ENCODE data around the gene LRRTM4. TPM values are rescaled to one million over a fixed set of nuclear protein-coding genes. Genes with fewer than 3 reads are reported as not detected.

LRRTM4 gene
- total RNA-seq, 4 donors from 2014 or later: 0.09 to 1.1 (median 0.61) TPM

DNA sequence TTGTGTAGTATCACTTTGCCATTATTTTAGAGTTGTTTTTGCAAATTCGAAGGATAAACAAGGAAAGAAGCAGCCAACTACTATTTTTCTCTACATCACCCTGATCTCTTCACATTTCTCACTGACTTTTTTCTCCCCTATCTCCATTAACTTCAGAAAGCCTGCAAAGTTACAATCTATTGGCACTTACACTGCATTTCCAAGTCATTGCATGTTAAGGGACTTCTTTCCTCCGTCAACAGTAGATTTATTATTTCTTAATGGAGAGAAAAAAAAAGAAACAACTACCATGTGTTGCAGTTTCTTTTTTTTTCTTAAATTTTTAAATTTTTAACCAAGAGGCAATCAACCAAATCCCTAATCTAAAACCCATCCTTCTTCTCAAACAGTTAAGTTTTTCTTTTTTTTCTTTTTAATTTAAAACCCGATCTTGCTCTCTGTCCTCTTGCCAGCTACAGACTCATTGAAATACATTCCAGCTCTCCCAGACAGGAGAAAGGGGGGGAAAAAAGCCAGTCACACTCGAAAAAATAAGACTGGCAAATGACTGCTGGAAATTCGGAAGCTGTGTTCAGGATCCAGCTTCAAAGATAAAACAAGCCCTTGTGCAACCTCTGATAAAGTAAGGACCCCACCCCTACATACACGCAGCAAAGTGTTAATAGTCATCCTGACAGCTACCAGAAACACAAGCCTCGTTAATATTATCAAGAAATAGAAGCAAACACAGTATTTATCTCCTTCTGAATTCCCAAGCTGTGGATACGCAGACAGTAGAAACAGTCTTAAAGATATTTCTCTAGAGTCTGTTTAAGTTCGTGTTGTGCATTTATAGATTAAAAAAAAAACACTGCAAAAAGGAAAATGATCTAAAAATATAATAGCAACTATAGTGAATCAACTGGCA lies 1.3 kb downstream of the LRRTM4 start:
- no peak for TF ChIP-seq POLR2A (IDR thresholded peaks at IDR 0.05)
- TF ChIP-seq, protein P1, sequence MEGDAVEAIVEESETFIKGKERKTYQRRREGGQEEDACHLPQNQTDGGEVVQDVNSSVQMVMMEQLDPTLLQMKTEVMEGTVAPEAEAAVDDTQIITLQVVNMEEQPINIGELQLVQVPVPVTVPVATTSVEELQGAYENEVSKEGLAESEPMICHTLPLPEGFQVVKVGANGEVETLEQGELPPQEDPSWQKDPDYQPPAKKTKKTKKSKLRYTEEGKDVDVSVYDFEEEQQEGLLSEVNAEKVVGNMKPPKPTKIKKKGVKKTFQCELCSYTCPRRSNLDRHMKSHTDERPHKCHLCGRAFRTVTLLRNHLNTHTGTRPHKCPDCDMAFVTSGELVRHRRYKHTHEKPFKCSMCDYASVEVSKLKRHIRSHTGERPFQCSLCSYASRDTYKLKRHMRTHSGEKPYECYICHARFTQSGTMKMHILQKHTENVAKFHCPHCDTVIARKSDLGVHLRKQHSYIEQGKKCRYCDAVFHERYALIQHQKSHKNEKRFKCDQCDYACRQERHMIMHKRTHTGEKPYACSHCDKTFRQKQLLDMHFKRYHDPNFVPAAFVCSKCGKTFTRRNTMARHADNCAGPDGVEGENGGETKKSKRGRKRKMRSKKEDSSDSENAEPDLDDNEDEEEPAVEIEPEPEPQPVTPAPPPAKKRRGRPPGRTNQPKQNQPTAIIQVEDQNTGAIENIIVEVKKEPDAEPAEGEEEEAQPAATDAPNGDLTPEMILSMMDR (IDR thresholded peaks at IDR 0.05 in 4 of 5, conservative IDR thresholded peaks at IDR 0.05 in 1 of 5): no peak
- in situ Hi-C loops (cut with MboI; ENCODE audit: low sequenced_read_pairs in 4 of 4) (no loop called here), intact Hi-C loops (cut with DNase I; ENCODE audit: low total_unique reads) (loop anchor here (10.0 kb wide), 1 partner anchor 566 kb away; no protein-coding TSS in a partner anchor)
- Histone ChIP-seq H3K36me3 (no peaks in the 10 kb centered on the region), H3K9me3 (no peaks in the 10 kb centered on the region), H3K4me3 (peak overlapping the region in 1 of 4 donors; percentile 17), H3K27me3 (no peaks in the 10 kb centered on the region), H3K4me1 (no peaks in the 10 kb centered on the region), H3K27ac (peak overlapping the region in 2 of 4 donors; percentile 14 to 48)
- no peak for ATAC-seq
- DNase-seq: no peak

DNA sequence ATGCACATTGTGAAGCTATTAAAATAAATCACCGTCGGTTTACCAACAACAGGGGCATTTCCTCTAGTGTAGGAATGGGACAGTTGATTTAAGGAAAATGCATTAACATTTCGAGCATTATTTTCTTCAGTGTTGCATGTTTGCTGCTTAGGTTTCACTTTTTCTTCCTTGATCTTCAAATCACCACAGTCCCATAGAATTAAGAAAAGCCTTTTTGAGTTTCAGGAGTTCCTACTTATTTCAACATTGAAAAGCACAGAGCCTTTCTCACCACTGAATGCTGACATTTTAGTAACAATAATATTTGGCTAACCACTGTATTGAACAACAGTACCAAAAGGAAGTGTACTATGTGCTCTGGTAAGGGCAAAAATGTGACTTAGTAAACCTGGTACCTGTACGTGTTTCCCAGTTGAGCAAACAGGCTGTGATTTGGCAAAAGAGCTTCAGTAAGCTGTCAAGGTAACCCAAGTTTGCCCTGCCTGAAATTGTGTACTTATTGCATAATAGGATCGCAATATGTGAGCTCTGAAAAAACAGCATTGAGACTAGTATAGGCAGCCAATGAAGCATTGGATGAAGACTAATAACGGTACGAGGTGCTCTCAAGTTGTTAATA lies 2.2 kb downstream of the LRRTM4 start:
- Histone ChIP-seq H3K36me3 (no peaks in the 10 kb centered on the region), H3K27ac (peak overlapping the region in 2 of 4 donors; percentile 1 to 48), H3K9me3 (no peaks in the 10 kb centered on the region), H3K4me1 (no peaks in the 10 kb centered on the region), H3K27me3 (no peaks in the 10 kb centered on the region), H3K4me3 (peak overlapping the region in 1 of 4 donors; percentile 15)
- no peak for ATAC-seq
- in situ Hi-C loops (cut with MboI; ENCODE audit: low sequenced_read_pairs in 4 of 4) (no loop called here), intact Hi-C loops (cut with DNase I; ENCODE audit: low total_unique reads) (loop anchor here (10.0 kb wide), 1 partner anchor 565 kb away; no protein-coding TSS in a partner anchor)
- no peak for DNase-seq
- TF ChIP-seq, protein P1 (IDR thresholded peaks at IDR 0.05 in 4 of 5, conservative IDR thresholded peaks at IDR 0.05 in 1 of 5): no peak
- no peak for TF ChIP-seq POLR2A (IDR thresholded peaks at IDR 0.05)

DNA sequence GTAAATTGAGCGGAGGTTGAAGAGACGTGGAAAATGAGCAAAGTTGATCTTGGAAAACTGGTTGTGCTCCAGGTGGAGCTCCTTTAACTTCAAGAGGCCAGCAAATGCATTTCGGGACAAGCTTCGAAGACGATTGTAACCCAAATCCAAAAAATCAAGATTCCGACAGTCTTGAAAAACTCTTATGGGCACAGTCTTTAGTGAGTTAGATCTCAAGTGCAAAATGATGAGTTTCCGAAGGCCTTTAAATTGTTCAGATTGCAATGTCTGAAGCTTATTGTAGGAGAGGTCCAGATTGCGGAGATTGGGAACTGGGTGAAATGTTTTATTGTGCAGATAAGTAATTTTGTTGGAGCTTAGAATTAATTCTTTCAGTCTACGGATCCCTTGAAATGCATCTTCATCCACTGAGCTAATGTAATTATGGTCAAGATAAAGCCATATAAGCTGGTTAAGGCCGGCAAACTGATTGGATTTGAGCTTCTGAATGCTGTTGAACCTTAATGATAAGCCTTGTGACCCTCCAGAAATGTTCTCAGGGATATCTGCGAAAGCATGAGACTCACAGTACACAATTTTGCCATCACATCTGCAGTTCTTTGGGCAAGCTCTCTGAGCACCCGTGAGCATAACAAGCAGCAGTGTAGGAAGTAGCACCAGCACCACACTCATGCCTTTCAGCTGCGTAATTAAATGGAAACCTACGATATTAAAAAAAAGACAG lies 2.9 kb downstream of the LRRTM4 start:
- no peaks in the 10 kb centered on the region for H3K4me1 ChIP-seq
- intact Hi-C loops (cut with DNase I; ENCODE audit: low total_unique reads) (no loop called here), in situ Hi-C loops (cut with MboI; ENCODE audit: low sequenced_read_pairs in 4 of 4) (no loop called here)
- DNase-seq: no peak
- no peaks in the 10 kb centered on the region for H3K9me3 ChIP-seq
- no peak for ATAC-seq
- H3K4me3 ChIP-seq: peak overlapping the region in 1 of 4 donors; percentile 15
- no peaks in the 10 kb centered on the region for H3K36me3 ChIP-seq
- TF ChIP-seq POLR2A (IDR thresholded peaks at IDR 0.05): no peak
- TF ChIP-seq, protein P1 (IDR thresholded peaks at IDR 0.05 in 4 of 5, conservative IDR thresholded peaks at IDR 0.05 in 1 of 5): no peak
- peak overlapping the region in 3 of 4 donors; percentile 1 to 24 (median 21) for H3K27ac ChIP-seq
- no peaks in the 10 kb centered on the region for H3K27me3 ChIP-seq

DNA sequence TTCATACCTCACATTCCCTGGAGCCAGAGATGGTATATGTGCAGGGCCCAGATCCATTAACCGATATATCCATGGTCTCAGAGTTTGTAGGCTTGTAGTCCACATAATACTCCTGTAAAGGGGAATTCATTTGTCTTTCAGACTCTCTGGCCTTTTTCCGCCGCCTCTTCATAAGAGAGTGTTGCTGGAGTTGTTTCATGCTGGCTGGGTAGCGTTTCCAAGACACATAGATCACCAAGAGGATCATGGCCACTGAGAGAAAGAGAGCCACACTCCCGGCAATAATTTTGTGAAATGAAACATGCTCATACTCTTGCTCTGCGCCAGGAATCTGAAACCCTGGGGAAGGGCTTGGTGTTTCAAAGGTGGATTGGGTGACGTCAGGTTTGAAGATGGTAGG lies 3.9 kb downstream of the LRRTM4 start:
- no peaks in the 10 kb centered on the region for H3K4me1 ChIP-seq
- H3K4me3 ChIP-seq: peak overlapping the region in 1 of 4 donors; percentile 6
- H3K36me3 ChIP-seq: no peaks in the 10 kb centered on the region
- H3K9me3 ChIP-seq: no peaks in the 10 kb centered on the region
- TF ChIP-seq, protein P1 (IDR thresholded peaks at IDR 0.05 in 4 of 5, conservative IDR thresholded peaks at IDR 0.05 in 1 of 5): no peak
- TF ChIP-seq POLR2A (IDR thresholded peaks at IDR 0.05): no peak
- no peak for ATAC-seq
- H3K27ac ChIP-seq: peak overlapping the region in 1 of 4 donors; percentile 19
- intact Hi-C loops (cut with DNase I; ENCODE audit: low total_unique reads) (no loop called here), in situ Hi-C loops (cut with MboI; ENCODE audit: low sequenced_read_pairs in 4 of 4) (no loop called here)
- no peaks in the 10 kb centered on the region for H3K27me3 ChIP-seq
- DNase-seq: no peak

All from gastrocnemius medialis (tissue), 4 donors.